ENCODE data around the gene PEMT.

The PEMT gene

GRCh38 chr17:17520599-17521232 lies 70.8 kb downstream of the PEMT start:
- Histone ChIP-seq H3K4me2 (ENCODE audit: low read depth, low read length, poor library complexity, severe bottlenecking) (no peak overlapping the region), H3K9me3 (ENCODE audit: insufficient read depth, low read length) (no peaks in the 10 kb centered on the region), H3K27me3 (ENCODE audit: low read length) (no peaks in the 10 kb centered on the region), H3K9me2 (replicated peaks; ENCODE audit: insufficient read depth, low read length) (no peaks in the 10 kb centered on the region), H4K20me1 (ENCODE audit: low read depth, low read length) (no peaks in the 10 kb centered on the region), H3K9ac (ENCODE audit: low read length) (no peak overlapping the region), H2AFZ (ENCODE audit: low read depth, low read length, severe bottlenecking) (no peak overlapping the region), H3K36me3 (ENCODE audit: low read length) (no peaks in the 10 kb centered on the region), H3F3A (ENCODE audit: insufficient read depth) (no peaks in the 10 kb centered on the region), H3K27ac (ENCODE audit: low read depth, low read length) (no peak overlapping the region), H3K4me3 (ENCODE audit: insufficient read depth, low read length, poor library complexity, severe bottlenecking) (no peak overlapping the region), H3K79me2 (ENCODE audit: insufficient read depth, low read length) (no peaks in the 10 kb centered on the region)
- TF ChIP-seq CTCF (IDR thresholded peaks at IDR 0.05; ENCODE audit: insufficient read depth, low read length, poor library complexity, severe bottlenecking) (no peak), EZH2phosphoT487 (conservative IDR thresholded peaks at IDR 0.05; ENCODE audit: low read length) (no peak)

- no peaks in the 10 kb centered on the region for H3K36me3 ChIP-seq (ENCODE audit: low read length)
- H3K9me2 ChIP-seq (replicated peaks; ENCODE audit: insufficient read depth, low read length), result no peaks in the 10 kb centered on the region
- H3K4me2 ChIP-seq (ENCODE audit: low read depth, low read length, poor library complexity, severe bottlenecking), result no peak overlapping the region
- no peaks in the 10 kb centered on the region for H3K9me3 ChIP-seq (ENCODE audit: insufficient read depth, low read length)
- H3F3A ChIP-seq (ENCODE audit: insufficient read depth), result no peaks in the 10 kb centered on the region
- TF ChIP-seq CTCF (IDR thresholded peaks at IDR 0.05; ENCODE audit: insufficient read depth, low read length, poor library complexity, severe bottlenecking) (no peak), EZH2phosphoT487 (conservative IDR thresholded peaks at IDR 0.05; ENCODE audit: low read length) (no peak)
- no peaks in the 10 kb centered on the region for H3K27me3 ChIP-seq (ENCODE audit: low read length)
- H3K79me2 ChIP-seq (ENCODE audit: insufficient read depth, low read length), result no peaks in the 10 kb centered on the region
- no peak overlapping the region for H3K27ac ChIP-seq (ENCODE audit: low read depth, low read length)
- H3K9ac ChIP-seq (ENCODE audit: low read length), result no peak overlapping the region
- H4K20me1 ChIP-seq (ENCODE audit: low read depth, low read length), result no peaks in the 10 kb centered on the region
- H2AFZ ChIP-seq (ENCODE audit: low read depth, low read length, severe bottlenecking), result no peak overlapping the region
- H3K4me3 ChIP-seq (ENCODE audit: insufficient read depth, low read length, poor library complexity, severe bottlenecking), result no peak overlapping the region
These were observed 71.6 kb downstream of the PEMT start for GRCh38 chr17:17519886-17520285.

- TF ChIP-seq EZH2phosphoT487 (conservative IDR thresholded peaks at IDR 0.05; ENCODE audit: low read length) (no peak), CTCF (IDR thresholded peaks at IDR 0.05; ENCODE audit: insufficient read depth, low read length, poor library complexity, severe bottlenecking) (no peak)
- H2AFZ ChIP-seq (ENCODE audit: low read depth, low read length, severe bottlenecking), result no peak overlapping the region
- H3K79me2 ChIP-seq (ENCODE audit: insufficient read depth, low read length), result no peaks in the 10 kb centered on the region
- no peak overlapping the region for H3K4me2 ChIP-seq (ENCODE audit: low read depth, low read length, poor library complexity, severe bottlenecking)
- H4K20me1 ChIP-seq (ENCODE audit: low read depth, low read length), result no peaks in the 10 kb centered on the region
- no peaks in the 10 kb centered on the region for H3K9me3 ChIP-seq (ENCODE audit: insufficient read depth, low read length)
- H3K36me3 ChIP-seq (ENCODE audit: low read length), result no peaks in the 10 kb centered on the region
- no peaks in the 10 kb centered on the region for H3K9me2 ChIP-seq (replicated peaks; ENCODE audit: insufficient read depth, low read length)
- H3F3A ChIP-seq (ENCODE audit: insufficient read depth), result no peaks in the 10 kb centered on the region
- no peak overlapping the region for H3K9ac ChIP-seq (ENCODE audit: low read length)
- no peak overlapping the region for H3K27ac ChIP-seq (ENCODE audit: low read depth, low read length)
- no peaks in the 10 kb centered on the region for H3K27me3 ChIP-seq (ENCODE audit: low read length)
- H3K4me3 ChIP-seq (ENCODE audit: insufficient read depth, low read length, poor library complexity, severe bottlenecking), result no peak overlapping the region
These were observed 72.6 kb downstream of the PEMT start for GRCh38 chr17:17518951-17519350.

All from SU-DHL-6 (cell line).